NCI-H2081 treated with DMSO at 0.1 percent for 48 hours (cell line): ENCODE measurements around the gene BMP2.

Source experiments
- DNase-seq: peaks from one replicate; lab custom pipeline; 2025; lab: John Stamatoyannopoulos, UW

Gene BMP2

GRCh38 chr20:6767536-6768227 is at the start of gene BMP2:
Gene BMP2 (plus strand): TSS chr20:6767686. CDS start chr20:6770127, 2,441 bp downstream.
- no peak for DNase-seq

- no peak for DNase-seq
Measured at GRCh38 chr20:6718662-6719368, 48.7 kb upstream of the BMP2 start.

GRCh38 chr20:6719369-6719721 is 48.1 kb upstream of the BMP2 start:
- DNase-seq: no peak

- DNase-seq: no peak
Measured at GRCh38 chr20:6726761-6727160, 40.7 kb upstream of the BMP2 start.

- no peak for DNase-seq
Measured at GRCh38 chr20:6730672-6731328, 36.7 kb upstream of the BMP2 start.

GRCh38 chr20:6732001-6732447 is 35.5 kb upstream of the BMP2 start:
- no peak for DNase-seq

GRCh38 chr20:6732851-6733250 is 34.6 kb upstream of the BMP2 start:
- no peak for DNase-seq

GRCh38 chr20:6733965-6734364 is 33.5 kb upstream of the BMP2 start:
- no peak for DNase-seq

GRCh38 chr20:6735942-6736845 is 31.3 kb upstream of the BMP2 start:
- no peak for DNase-seq

- DNase-seq: no peak
Measured at GRCh38 chr20:6739406-6739805, 28.1 kb upstream of the BMP2 start.

GRCh38 chr20:6740096-6740495 is 27.4 kb upstream of the BMP2 start:
- no peak for DNase-seq

GRCh38 chr20:6744180-6744579 is 23.3 kb upstream of the BMP2 start:
- no peak for DNase-seq

- no peak for DNase-seq
Measured at GRCh38 chr20:6744805-6745204, 22.7 kb upstream of the BMP2 start.

- no peak for DNase-seq
Measured at GRCh38 chr20:6746901-6747609, 20.4 kb upstream of the BMP2 start.

GRCh38 chr20:6750438-6750837 is 17.0 kb upstream of the BMP2 start:
- no peak for DNase-seq

GRCh38 chr20:6756693-6757595 is 10.5 kb upstream of the BMP2 start:
- no peak for DNase-seq

- DNase-seq: no peak
Measured at GRCh38 chr20:6764619-6765018, 2.9 kb upstream of the BMP2 start.

GRCh38 chr20:6765469-6766058 is 1.9 kb upstream of the BMP2 start:
- peak; percentile 32 for DNase-seq

- DNase-seq: no peak
Measured at GRCh38 chr20:6766433-6766832, 1.1 kb upstream of the BMP2 start.

GRCh38 chr20:6767126-6767535 is 355 bp upstream of the BMP2 start:
- no peak for DNase-seq
